CD1c-positive myeloid dendritic cell (primary cell): ENCODE data around the gene FPR2.
A peak's percentile ranks its signal among the peaks of the same experiment; 100 is the strongest.
"Not testable (repeated sequence)": the region's sequence is repeated elsewhere in the genome, so short reads cannot be mapped to it uniquely, and the experiment has no call there.

Experiments
- DNase-seq: peaks from one replicate; pipeline ENCODE4 v3.0.0-alpha.2; 2016; ENCODE audit errors: extremely low spot score

Gene FPR2

DNA sequence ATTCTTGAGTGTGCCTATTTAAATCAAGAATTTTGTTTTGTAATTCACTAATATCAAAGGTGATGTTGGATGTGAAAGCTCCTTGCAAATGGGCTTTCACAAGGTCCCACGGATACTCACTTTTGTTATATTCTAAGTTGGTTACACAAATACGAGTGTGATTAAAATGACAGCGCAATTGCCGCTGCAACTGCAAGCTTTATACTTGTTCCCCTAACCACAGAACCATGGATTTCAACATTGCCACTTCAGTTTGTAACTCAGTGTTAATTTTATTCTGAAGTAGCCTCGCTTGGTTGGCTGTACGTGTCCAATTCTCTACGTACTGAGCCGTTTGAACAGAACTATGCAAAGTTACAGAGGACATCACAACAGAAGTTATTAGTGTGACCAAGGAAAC lies 44.4 kb downstream of the FPR2 start:
- peak; percentile 73 for DNase-seq

DNA sequence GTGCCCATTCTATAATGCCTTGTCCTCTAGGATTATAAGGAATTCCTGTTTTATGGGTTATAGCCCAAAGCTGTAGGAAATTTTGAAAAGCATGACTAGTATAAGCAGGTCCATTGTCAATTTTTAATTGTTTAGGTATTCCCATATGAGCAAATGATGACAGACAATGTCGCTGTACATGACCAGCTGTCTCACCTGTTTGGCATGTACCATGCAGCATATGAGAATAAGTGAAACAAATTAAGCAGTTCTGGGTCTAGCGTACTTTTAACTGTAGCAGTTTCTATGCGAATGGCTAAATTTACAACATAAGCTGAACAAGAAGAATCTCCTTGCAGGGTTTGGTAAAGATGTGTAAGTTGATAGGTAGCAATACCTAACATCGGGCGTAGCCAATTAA lies 45.6 kb downstream of the FPR2 start:
- DNase-seq, result not testable (repeated sequence)

DNA sequence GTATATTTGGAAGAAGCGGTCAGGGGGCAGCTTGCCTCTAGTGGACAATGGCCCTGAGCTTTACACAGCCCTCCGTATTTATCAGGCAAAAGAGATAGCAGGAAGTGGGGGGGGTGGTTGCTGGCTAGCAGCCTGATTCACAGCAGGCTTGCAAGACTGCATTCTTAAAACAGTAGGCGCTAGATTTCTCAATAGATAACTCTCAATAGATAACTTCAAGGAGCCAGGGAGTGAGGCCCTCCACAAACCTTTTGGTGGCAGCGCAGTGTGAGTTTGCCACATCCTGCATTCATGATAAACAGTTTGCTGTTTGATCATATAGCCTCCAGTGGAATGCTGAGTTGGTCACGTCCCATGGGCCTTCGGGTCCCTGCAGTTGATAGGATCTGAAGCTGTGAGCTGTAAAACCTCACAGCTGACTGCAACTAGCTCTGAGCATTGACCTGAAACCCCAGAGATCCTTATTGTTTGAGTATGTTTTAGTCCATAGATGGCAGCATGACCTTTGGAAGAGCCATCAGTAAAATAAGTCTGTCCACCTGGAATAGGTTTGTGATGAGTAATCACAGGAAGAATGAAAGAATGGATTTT lies 46.2 kb downstream of the FPR2 start:
- peak; percentile 75 for DNase-seq

DNA sequence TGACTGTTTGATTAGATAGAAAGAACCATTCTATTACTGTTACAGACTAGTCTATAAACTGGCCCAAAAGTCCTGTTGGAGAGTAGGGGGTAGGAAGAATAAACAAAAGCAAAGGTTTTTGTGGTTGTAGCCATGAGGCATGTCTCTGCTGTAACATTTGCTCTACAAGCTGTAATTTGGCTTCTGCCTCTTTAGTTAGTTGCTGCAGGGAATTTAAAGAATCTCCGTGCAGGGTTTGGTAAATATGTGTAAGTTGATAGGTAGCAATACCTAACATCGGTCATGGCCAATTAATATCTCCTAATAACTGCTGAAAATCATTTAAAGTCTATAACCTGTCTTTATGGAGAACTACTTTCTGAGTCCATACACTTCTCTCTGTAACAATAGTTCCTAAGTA lies 46.9 kb downstream of the FPR2 start:
- no peak for DNase-seq

DNA sequence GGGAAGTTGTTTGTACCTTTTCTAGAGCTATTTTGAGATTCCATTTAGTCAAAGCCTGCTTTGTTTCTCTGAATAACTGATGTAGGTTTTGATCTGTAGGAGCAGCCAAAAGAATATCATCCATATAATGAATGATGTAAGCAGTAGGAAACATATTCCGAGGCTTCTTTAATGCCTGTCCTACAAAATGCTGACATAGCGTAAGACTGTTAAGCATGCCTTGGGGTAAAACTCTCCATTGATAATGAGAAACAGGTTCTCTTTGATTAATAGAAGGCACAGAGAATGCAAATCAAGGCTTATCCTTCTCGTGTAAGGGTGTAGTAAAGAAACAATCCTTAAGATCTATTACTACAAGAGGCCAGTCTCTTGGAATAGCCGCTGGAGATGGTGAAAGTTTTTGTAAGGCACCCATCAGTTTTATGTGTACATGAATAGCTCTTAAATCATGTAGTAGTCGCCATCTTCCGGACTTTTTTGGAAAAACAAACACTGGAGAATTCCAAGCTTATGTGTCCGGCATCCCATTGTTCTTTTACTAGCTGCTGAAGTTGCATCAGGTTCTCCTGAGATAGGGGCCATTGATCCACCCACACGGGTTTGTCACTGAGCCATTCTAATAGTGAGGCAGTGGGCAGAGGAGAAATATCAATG lies 47.5 kb downstream of the FPR2 start:
- DNase-seq, result peak; percentile 58

DNA sequence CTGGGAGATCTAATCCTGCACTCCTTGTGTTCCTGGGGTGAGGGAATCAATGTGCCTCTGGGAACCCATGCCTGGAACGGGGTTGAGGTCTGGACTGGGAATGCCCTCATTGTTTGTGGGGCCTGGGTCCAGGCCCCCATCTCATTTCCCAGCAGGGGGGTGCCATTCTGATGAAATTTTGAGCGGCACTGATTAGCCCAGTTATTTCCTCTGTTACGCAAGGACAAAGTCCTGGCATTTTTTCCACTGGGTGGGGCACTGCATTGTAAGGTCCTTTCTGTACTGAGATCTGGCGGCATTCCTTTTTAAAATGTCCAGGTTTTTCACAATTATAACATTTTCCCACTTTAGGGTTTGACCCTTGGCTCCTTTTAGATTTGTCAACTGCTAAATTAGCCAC lies 48.8 kb downstream of the FPR2 start:
- DNase-seq, result peak; percentile 53

DNA sequence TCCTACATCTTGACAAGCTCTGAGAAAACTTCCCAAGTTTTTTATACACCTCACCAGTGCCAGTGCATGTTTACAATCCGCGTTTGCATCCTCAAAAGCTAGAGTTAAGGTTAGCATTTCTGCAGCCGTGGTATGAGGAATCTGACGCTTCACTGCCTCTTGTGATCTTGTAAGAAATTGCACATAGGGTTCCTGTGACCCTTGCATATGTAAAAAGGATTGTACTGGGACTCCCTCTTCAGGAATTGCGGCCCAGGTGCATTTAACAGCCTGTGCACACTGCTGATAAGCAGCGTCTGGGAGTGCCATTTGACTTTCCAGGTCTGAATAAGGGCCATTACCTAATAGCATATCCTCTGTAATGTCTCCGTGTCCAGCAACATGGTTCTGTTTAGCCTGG lies 49.2 kb downstream of the FPR2 start:
- peak; percentile 63 for DNase-seq

DNA sequence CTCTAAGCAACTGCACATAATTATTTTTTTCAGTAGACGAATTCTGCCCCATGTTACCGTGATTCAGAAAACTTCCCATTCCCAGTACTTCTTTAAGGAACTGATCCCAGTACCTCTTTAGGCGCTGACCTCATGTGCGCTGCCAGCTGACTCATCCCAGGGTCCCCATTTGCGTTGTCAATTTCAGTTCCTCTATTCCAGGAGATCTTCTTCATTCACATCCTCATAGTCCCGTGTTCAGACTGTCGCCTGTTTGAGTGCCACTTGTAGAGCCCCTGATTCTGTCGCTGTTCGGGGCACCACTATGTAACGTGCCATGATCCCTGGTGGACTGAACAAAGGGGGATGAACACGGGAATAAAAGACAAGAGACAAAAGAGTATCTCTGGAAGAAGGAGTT lies 50.4 kb downstream of the FPR2 start:
- DNase-seq, result peak; percentile 96

DNA sequence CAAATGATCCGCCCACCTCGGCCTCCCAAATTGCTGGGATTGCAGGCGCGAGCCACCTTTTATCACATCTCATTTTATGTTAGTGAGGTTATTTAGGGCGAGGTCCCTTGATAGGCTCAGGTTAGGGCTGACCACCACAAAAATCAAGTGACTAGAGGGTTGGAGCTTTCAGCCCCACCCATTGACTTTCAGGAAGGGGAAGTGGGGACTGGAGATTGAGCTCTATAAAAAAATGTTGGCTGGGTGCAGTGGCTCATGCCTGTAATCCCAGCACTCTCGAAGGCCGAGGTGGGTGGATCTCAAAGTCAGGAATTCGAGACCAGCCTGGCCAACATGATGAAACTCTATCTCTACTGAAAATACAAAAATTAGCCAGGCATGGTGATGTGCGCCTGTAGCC lies 54.1 kb downstream of the FPR2 start:
- peak; percentile 75 for DNase-seq

DNA sequence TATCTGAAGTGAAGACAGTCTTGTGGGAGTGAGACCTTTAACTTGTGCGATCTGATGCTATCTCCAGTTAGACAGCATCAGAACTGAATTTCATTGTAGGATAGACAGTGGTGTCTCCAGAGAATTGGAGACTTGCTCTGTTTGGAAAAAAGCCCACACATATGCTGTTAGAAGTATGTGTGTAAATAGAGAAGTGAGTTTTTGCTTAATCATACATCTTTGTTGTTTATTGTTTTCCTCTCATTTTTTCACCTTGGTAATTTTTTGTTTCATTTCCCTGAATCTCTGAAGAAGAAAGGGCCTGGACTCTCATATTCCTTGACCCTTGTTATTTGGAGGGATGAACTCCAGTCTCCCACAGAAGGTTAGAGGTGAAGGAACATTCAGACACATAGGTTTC lies 55.7 kb downstream of the FPR2 start:
- DNase-seq, result peak; percentile 83

DNA sequence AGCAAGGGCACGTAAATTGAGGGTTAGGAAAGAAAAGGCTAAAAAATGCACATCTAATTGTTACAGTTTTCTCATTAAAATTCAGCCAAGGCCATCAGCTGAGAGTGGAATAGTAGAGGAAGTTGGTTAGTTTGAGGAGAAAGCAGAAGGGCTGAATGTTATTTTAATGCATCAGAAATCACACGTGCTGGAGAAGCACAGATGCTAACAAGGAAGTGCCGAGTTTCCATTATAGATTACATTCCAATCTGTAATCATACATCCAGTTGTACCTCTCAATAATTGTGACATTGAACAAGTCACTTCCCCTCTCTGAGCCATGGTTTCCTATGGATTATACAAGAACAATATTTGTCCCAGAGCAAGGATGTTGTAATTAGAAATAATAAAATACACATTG lies 59.0 kb downstream of the FPR2 start:
- DNase-seq, result peak; percentile 81
